Fibroblast of lung (primary cell): ENCODE measurements around the gene DAND5. TPM values are rescaled to one million over a fixed set of nuclear protein-coding genes. Genes with fewer than 3 reads are reported as not detected.

Source experiments
- DNase-seq, 2 donors: peaks; one replicate each; pipeline versions ENCODE4 v3.0.0 to v3.0.0-alpha.2; 2010; ENCODE audit warnings: low read depth in 2 of 2
- H2AFZ ChIP-seq: 2 replicates; pipeline ENCODE4 v1.5.1; 2012; ENCODE audit warnings: low read length, control low read depth, inconsistent platforms
- H3K27ac ChIP-seq: 2 replicates; pipeline ENCODE4 v1.5.1; 2011; ENCODE audit warnings: low read length, control low read depth; ENCODE audit not compliant: insufficient read depth
- H3K27me3 ChIP-seq: 2 replicates; pipeline ENCODE4 v1.5.1; 2011; ENCODE audit warnings: mild to moderate bottlenecking, low read length; ENCODE audit not compliant: control insufficient read depth, insufficient read depth
- H3K36me3 ChIP-seq: 2 replicates; pipeline ENCODE4 v1.5.1; 2011; ENCODE audit warnings: low read length; ENCODE audit not compliant: control insufficient read depth, insufficient read depth
- H3K4me1 ChIP-seq: 2 replicates; pipeline ENCODE4 v1.5.1; 2011; ENCODE audit warnings: low read length; ENCODE audit not compliant: control insufficient read depth, insufficient read depth; ENCODE audit errors: extremely low read depth
- H3K4me2 ChIP-seq: 2 replicates; pipeline ENCODE4 v1.5.1; 2011; ENCODE audit warnings: low read length, control low read depth; ENCODE audit not compliant: insufficient read depth; ENCODE audit errors: extremely low read depth
- H3K4me3 ChIP-seq, 4 experiments: fragments of 200-600 bp in 1 of 4; sonication (generic) in 1 of 4; replicated peaks in 1 of 4; 2 replicates each; pipeline ENCODE4 v1.5.1; 2011 to 2016; ENCODE audit warnings: low read length in 4 of 4, low read depth in 3 of 4, mild to moderate bottlenecking in 3 of 4, control low read depth in 2 of 4, inconsistent platforms in 1 of 4, mixed read lengths in 1 of 4; ENCODE audit not compliant: insufficient read depth in 1 of 4; ENCODE audit errors: control extremely low read depth in 1 of 4
- H3K79me2 ChIP-seq: 2 replicates; pipeline ENCODE4 v1.5.1; 2012; ENCODE audit warnings: mild to moderate bottlenecking, low read length, inconsistent platforms; ENCODE audit not compliant: control insufficient read depth, insufficient read depth
- H3K9ac ChIP-seq: 2 replicates; pipeline ENCODE4 v1.5.1; 2011; ENCODE audit warnings: mild to moderate bottlenecking, low read length, control low read depth; ENCODE audit not compliant: insufficient read depth
- H3K9me3 ChIP-seq: 2 replicates; pipeline ENCODE4 v1.5.1; 2012; ENCODE audit warnings: low read depth, low read length; ENCODE audit not compliant: control insufficient read depth, insufficient read depth
- H4K20me1 ChIP-seq: 2 replicates; pipeline ENCODE4 v1.5.1; 2011; ENCODE audit warnings: low read length; ENCODE audit not compliant: control insufficient read depth, insufficient read depth; ENCODE audit errors: extremely low read depth
- EZH2 ChIP-seq: IDR thresholded peaks from 2 replicates; pipeline ENCODE4 v1.5.1; 2012; ENCODE audit warnings: low read length, control low read depth, mild to moderate bottlenecking; ENCODE audit errors: missing control alignments
- polyA plus RNA-seq, 2 donors: library from polyadenylated mRNA; depleted of rRNA in 1 of 2; stranded (reverse) in 1 of 2; unstranded in 1 of 2; fragments of >200 nt; gene quantifications; 2 replicates each; pipeline ENCODE4 v1.2.1, GENCODE V29; 2011 to 2012; ENCODE audit warnings: missing spikeins in 1 of 2
- total RNA-seq: library from RNA; depleted of rRNA; stranded (reverse); fragments of >200 nt; gene quantifications from 2 replicates; pipeline ENCODE4 v1.2.1, GENCODE V29; 2014
- TF ChIP-seq, protein P1 (sequence below), 2 donors: IDR thresholded peaks in 1 of 2; conservative IDR thresholded peaks in 1 of 2; 1 replicate in 1 of 2; 2 replicates in 1 of 2; pipeline ENCODE4 v1.5.1; 2011 to 2012; ENCODE audit warnings: low read length in 2 of 2, control low read depth in 1 of 2, inconsistent platforms in 1 of 2, low read depth in 1 of 2, mild to moderate bottlenecking in 1 of 2

The DAND5 gene
- total and polyA plus RNA-seq, 2 donors (not counting 1 experiment from before 2014, with no cell fraction given): 0.03 TPM; not detected in 1

DNA sequence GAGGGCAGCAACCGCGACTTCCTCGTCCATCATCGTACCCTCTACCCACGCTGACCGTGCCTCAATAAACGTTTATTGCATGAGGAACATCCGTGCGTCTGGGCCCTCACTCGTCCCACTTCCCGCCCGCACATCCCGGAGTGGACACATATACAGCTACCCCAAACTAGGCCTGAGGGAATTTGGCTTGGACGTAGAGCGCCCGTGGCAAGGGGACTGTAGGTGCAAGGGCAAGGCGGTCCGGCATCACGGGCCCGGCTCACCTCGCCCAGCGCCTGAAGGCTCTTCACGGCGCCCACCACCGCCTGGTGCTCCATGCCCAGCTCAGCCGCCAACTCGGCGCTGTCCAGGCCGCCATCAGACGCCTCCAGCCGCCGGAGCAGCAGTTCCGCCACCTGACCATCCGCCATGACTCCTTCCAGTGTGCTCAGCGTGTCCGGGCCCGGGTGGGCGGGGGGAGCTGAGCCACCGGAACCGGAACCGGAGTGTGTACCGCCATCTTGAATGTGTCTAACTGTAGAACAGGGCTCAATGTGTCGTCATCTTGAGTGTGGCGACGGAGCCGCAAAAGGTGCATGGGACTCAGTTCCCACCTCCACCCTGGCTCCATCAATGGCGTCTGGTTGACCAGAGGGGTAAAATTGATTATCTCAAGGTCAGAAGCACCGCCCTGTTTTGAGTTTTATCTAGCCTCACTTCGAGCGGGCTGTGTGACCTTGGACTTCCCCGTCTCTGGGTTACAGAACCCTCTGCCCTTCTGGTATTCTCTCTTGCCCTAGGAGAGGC, 35.9 kb upstream of the DAND5 start, which contains the start of gene FARSA:
FARSA (minus strand) TSS at position 425 of the 786 bp plus-strand sequence; CDS start at position 410, 15 bp downstream.
- Histone ChIP-seq H3K27ac (peak within 1 kb of the TSS; percentile 75), H3K4me1 (peaks cover 7% of the 10 kb centered on the region), H3K9me3 (no peaks in the 10 kb centered on the region), H3K36me3 (peaks cover 12% of the 10 kb centered on the region), H2AFZ (peak within 1 kb of the TSS; percentile 98), H3K4me3 (peak within 1 kb of the TSS; percentile 71 to 96 (median 86)), H3K27me3 (no peaks in the 10 kb centered on the region), H3K79me2 (peaks cover 20% of the 10 kb centered on the region), H4K20me1 (no peaks in the 10 kb centered on the region), H3K4me2 (peak within 1 kb of the TSS; percentile 97), H3K9ac (peak within 1 kb of the TSS; percentile 90)
- TF ChIP-seq, protein P1, sequence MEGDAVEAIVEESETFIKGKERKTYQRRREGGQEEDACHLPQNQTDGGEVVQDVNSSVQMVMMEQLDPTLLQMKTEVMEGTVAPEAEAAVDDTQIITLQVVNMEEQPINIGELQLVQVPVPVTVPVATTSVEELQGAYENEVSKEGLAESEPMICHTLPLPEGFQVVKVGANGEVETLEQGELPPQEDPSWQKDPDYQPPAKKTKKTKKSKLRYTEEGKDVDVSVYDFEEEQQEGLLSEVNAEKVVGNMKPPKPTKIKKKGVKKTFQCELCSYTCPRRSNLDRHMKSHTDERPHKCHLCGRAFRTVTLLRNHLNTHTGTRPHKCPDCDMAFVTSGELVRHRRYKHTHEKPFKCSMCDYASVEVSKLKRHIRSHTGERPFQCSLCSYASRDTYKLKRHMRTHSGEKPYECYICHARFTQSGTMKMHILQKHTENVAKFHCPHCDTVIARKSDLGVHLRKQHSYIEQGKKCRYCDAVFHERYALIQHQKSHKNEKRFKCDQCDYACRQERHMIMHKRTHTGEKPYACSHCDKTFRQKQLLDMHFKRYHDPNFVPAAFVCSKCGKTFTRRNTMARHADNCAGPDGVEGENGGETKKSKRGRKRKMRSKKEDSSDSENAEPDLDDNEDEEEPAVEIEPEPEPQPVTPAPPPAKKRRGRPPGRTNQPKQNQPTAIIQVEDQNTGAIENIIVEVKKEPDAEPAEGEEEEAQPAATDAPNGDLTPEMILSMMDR (conservative IDR thresholded peaks at IDR 0.05 in 1 of 2, IDR thresholded peaks at IDR 0.05 in 1 of 2; ENCODE audit: low read depth in 1 of 2, low read length in 2 of 2): no peak
- TF ChIP-seq EZH2: no peak
- peak; percentile 88 to 89 for DNase-seq

DNA sequence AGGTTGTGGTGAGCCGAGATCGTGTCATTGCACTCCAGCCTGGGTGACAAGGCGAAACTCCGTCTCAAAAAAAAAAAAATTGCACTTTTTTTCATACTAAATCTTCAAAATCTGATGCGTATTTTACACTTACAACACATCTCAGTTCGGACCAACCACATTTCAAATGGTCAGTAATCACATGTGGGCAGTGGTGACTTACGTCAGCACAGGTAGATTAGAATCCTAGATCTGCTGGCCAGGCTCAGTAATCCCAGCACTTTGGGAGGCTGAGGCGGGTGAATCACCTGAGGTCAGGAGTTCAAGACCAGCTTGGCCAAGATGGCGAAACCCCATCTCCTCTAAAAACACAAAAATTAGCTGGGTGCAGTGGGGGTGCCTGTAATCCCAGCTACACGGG, 34.3 kb upstream of the DAND5 start:
- no peak for TF ChIP-seq EZH2
- TF ChIP-seq, protein P1 (conservative IDR thresholded peaks at IDR 0.05 in 1 of 2, IDR thresholded peaks at IDR 0.05 in 1 of 2; ENCODE audit: low read depth in 1 of 2, low read length in 2 of 2): no peak
- DNase-seq: no peak
- Histone ChIP-seq H3K4me2 (no peak overlapping the region), H3K79me2 (peaks cover 36% of the 10 kb centered on the region), H3K9me3 (no peaks in the 10 kb centered on the region), H3K36me3 (peaks cover 6% of the 10 kb centered on the region), H3K27ac (no peak overlapping the region), H3K4me3 (no peak overlapping the region), H2AFZ (no peak overlapping the region), H3K27me3 (no peaks in the 10 kb centered on the region), H3K4me1 (peaks cover 9% of the 10 kb centered on the region), H3K9ac (no peak overlapping the region), H4K20me1 (no peaks in the 10 kb centered on the region)

DNA sequence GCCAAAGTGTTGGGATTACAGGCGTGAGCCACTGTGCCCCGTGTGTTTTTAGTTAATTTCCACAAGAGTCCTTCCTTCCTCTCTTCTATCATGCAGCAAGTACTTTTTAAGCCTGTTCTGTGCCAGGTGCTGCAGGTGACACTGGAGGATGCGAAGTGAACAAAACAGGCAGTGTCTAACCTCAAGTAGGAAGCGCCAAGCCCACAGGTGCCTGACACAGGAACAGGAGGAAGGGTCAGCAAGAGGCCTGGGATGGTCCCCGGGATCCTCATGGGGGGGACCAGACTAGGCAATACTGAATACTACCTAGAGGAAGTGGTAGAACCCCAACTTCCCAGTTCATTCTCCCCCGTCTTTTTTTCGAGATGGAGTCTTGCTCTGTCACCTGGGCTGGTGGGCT, 32.8 kb upstream of the DAND5 start:
- H2AFZ ChIP-seq: no peak overlapping the region
- H3K36me3 ChIP-seq: peaks cover 18% of the 10 kb centered on the region
- no peak for DNase-seq
- peaks cover 2% of the 10 kb centered on the region for H4K20me1 ChIP-seq
- H3K4me1 ChIP-seq: peaks cover 18% of the 10 kb centered on the region
- H3K27me3 ChIP-seq: no peaks in the 10 kb centered on the region
- H3K9me3 ChIP-seq: no peaks in the 10 kb centered on the region
- no peak overlapping the region for H3K27ac ChIP-seq
- TF ChIP-seq EZH2: no peak
- TF ChIP-seq, protein P1 (conservative IDR thresholded peaks at IDR 0.05 in 1 of 2, IDR thresholded peaks at IDR 0.05 in 1 of 2; ENCODE audit: low read depth in 1 of 2, low read length in 2 of 2): no peak
- H3K4me2 ChIP-seq: no peak overlapping the region
- peaks cover 48% of the 10 kb centered on the region for H3K79me2 ChIP-seq
- H3K9ac ChIP-seq: no peak overlapping the region
- no peak overlapping the region for H3K4me3 ChIP-seq
